NCI-H187 (cell line): ENCODE data around the gene HECW1.
A peak's percentile ranks its signal among the peaks of the same experiment; 100 is the strongest.

Experiments
- DNase-seq, 2 experiments: peaks; one replicate each; lab custom pipeline; 2025; lab: John Stamatoyannopoulos, UW

Gene HECW1

DNA sequence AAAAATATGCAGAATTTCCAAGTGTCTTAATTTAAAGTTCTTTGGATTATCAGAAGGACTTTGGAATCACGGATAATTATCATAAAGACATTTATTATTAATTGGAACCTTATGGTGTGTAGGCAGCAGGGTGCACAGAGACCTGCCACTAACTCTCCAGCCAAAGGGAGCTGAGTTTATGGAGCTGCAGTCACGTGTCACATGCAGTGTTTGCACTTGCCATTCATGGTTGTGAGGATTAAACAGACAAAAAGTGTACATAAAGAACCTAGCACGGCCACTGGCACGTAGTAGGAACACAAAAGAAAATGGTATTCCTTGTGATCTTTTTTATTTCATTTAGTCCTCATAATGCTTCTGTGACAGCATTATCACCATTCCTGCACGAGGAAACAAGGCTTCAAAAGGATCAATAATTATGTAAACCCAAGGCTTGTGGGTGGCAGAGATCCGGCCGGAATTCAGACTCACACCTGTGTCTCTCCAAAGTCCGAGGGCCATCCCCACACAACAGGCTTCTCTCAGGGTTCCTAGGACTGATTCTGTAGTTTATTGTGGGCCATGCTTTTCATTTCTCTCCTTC, 326.5 kb downstream of the HECW1 start:
- DNase-seq = no peak

GRCh38 chr7:43439631-43440401, 327.4 kb downstream of the HECW1 start:
- DNase-seq = peak in 1 of 2 experiments; percentile 16

GRCh38 chr7:43441231-43442130, 329.0 kb downstream of the HECW1 start:
- no peak for DNase-seq

GRCh38 chr7:43443381-43443780, 330.9 kb downstream of the HECW1 start:
- DNase-seq = no peak

- DNase-seq = no peak
These were observed 332.5 kb downstream of the HECW1 start for GRCh38 chr7:43444711-43445578.

DNA sequence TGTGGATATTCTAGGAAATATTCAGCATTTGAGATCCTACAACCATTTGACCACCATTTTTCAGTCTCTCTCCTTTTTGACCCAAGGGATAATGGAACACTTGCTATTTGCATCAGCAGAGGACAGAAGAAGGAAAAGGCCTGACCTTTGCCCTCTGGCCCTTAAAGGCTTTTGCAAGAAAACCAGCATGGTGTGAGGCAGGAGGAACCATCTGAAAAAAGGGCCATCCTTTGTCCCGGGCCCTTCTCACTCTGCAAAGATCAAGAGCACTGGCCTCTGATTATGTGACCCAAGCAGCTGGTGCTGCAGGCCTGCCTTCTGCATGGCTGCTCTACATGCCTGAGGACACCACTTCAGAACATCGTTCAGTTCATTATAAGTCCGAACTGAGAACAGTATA, 337.1 kb downstream of the HECW1 start:
- no peak for DNase-seq

DNA sequence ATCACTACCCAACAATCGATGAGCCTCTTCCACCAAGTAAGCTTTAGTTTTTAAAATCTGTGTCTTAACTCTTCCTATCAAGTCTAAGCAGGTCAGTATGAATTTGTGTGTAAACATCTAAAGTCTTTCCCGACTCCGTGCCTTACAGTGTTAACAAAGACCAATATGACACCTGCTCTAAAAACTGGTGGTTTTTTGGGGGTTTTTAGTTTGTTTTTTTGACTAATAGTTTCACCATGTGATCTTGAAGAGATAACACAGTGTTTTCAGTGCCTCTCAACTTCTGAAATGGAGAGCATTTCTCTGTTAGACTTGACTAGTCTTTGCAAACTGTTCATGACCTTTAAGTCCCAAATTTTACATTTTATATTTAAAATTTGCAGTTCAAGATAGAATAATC, 338.4 kb downstream of the HECW1 start:
- DNase-seq = no peak

DNA sequence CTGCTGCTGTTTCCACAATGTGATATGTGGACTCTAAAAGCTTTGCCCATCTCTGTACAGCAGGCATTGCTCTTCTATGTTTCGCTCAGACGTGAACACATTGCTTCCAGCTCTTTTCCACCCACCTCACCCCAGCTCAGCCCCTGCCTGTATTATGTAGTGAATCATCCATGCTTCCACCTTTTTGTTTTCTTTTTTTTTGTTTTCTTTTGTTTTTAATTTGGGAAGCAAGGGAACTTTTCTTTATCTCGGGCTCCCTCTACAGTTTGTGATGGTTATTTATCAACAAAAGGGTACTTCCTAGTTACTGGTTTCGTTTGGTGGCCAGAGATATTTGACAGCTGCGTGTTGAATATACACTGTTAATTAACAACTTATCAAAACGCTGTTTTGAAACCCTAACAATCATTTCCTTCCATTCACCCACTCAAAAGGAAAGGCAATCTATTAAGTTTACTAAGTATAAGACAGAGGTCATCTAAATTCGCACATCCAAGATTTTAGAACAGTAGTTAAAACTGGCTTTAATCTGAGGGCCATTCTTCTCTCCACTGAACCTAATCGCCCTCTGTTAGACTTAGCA, 342.6 kb downstream of the HECW1 start:
- DNase-seq = no peak

GRCh38 chr7:43456200-43456599, 343.8 kb downstream of the HECW1 start:
- no peak for DNase-seq

DNA sequence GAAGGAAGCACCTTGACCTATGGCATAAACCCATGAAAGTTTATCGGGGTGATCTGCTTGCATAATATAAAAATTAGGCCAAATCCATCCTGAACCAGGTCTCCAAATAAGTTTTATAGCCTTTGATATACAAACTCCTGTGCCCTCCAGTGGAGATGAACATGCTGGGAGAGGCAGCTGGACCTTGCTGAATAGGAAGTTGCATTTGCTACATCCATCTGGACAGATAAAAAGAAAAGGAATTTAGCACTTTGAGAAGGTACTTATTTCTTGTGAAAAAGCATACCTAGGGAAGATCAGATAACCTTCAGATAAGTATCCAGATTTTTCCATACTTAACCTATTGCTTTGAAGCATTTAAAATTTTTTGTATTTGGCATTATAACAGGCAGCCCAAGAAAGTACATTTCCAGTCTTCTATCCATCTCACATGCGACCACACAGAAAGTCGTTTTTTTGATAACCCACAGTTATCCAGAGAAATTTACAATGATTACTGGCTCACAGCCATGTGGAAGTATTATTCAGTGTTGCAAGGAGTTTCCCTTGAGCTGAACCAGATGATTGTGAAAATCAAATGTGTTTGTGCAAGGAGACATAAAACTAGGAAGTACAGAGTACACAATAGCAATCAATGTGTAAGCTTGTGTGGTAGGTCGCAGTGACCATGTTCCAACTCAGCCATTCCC, 346.0 kb downstream of the HECW1 start:
- no peak for DNase-seq

GRCh38 chr7:43459019-43459337, 346.5 kb downstream of the HECW1 start:
- no peak for DNase-seq

- DNase-seq = no peak
These were observed 348.4 kb downstream of the HECW1 start for GRCh38 chr7:43460733-43461348.

DNA sequence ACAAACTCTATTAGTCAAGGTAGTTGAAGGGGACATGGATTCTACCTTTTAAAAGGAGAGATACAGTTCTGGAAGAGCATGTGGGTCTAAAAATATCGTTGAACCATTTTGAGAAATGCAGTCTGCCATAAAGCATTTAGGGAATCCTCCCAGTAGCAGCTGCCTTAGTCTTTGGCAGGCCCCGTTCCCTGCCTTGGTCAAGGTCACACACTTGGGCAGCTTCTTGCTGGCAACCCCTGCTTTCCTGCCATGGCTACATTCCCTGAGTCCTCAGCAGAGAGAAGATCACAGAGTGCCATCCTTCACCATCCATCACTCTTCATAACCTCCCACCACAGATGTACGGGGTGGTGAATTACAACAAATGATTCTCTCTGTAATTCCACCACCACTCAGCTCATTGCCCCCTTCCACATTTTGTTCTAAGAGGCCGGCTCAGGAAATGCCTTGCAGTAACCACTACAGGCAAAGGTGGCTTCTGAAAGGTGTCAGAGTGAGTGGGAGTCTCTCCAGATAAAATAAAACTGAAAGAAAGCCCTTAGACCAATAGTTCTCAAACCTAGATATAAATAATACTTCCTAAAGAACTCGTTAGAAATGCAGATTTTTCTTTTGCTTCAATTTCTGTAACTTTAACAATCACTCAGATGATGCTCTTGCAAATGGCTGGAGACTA, 349.0 kb downstream of the HECW1 start:
- DNase-seq = no peak

DNA sequence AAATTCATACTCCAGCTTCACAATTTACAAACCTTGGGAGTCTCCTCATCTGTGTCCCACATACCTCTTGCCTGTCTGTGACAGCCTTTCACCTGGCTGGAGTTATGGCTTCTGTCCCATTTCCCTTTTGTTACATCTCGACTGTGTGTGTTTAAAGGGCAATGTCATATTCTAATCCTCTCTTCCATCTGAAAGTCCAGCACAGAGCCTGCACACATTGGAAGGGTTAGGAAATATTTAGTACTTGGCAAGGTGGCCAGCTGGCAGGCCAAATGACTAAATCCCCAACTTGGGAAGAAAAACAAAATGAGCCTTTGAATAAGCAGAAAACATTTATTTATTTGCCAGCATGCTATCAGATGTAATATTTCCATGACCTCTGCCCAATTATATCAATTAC, 350.4 kb downstream of the HECW1 start:
- no peak for DNase-seq

- DNase-seq = no peak
These were observed 351.0 kb downstream of the HECW1 start for GRCh38 chr7:43463401-43463980.

GRCh38 chr7:43465581-43466554, 353.4 kb downstream of the HECW1 start:
- no peak for DNase-seq

- no peak for DNase-seq
These were observed 355.0 kb downstream of the HECW1 start for GRCh38 chr7:43467406-43467805.

DNA sequence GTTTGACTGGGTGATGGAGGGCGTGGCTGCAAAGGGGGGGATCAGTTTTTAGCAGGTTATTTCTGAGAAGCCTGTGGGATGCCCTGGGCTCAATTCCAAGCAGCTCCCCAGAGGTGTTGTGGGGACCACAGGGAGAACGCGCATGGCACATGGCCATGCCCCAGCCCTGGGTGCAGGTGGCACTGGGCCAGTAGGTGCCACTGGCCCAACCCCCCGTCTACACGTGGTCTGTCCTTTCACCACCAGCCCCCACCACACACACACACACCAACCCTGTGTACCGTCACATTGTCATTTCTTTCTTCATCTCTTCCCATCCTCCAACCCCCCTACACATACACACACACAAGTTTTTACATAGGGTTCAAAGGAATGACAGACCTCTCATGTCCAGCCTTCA, 355.4 kb downstream of the HECW1 start:
- no peak for DNase-seq
